Endothelial cell (in vitro differentiated cells): ENCODE measurements around the gene FABP2. TPM values are rescaled to one million over a fixed set of nuclear protein-coding genes. Genes with fewer than 3 reads are reported as not detected.

Experiments used
- DNase-seq: peaks from one replicate; pipeline ENCODE4 v3.0.0; 2021; ENCODE audit warnings: low spot score
- H3K27ac Mint-ChIP-seq: one replicate; pipeline ENCODE4 v1.8.0; 2021; ENCODE audit warnings: mixed read lengths, inconsistent platforms; ENCODE audit not compliant: unreplicated experiment
- H3K27me3 Mint-ChIP-seq: one replicate; pipeline ENCODE4 v1.8.0; 2021; ENCODE audit warnings: mild to moderate bottlenecking, moderate library complexity, mixed read lengths, inconsistent platforms; ENCODE audit not compliant: unreplicated experiment
- H3K36me3 Mint-ChIP-seq: one replicate; pipeline ENCODE4 v1.8.0; 2021; ENCODE audit warnings: mild to moderate bottlenecking, low read depth, mixed read lengths, inconsistent platforms; ENCODE audit not compliant: unreplicated experiment
- H3K4me1 Mint-ChIP-seq: one replicate; pipeline ENCODE4 v1.8.0; 2021; ENCODE audit warnings: mild to moderate bottlenecking, mixed read lengths, inconsistent platforms; ENCODE audit not compliant: unreplicated experiment
- H3K4me3 Mint-ChIP-seq: one replicate; pipeline ENCODE4 v1.8.0; 2021; ENCODE audit warnings: mild to moderate bottlenecking, mixed read lengths, inconsistent platforms; ENCODE audit not compliant: unreplicated experiment
- H3K9me3 Mint-ChIP-seq: one replicate; pipeline ENCODE4 v1.8.0; 2021; ENCODE audit warnings: mixed read lengths, inconsistent platforms; ENCODE audit not compliant: unreplicated experiment
- CTCF ChIP-seq: fragments of 200-600 bp; sonication (generic); IDR thresholded peaks from one replicate; pipeline ENCODE4 v1.5.0; 2021; ENCODE audit warnings: antibody characterized with exemption; ENCODE audit not compliant: unreplicated experiment
- total RNA-seq: library from RNA; stranded (reverse); fragmentation: NEBNext Ultra II Directional; extraction: Animal tissue kit (Norgen Biotek cat#: 25700); gene quantifications from one replicate; pipeline ENCODE4 v1.2.1, GENCODE V29; 2021; ENCODE audit not compliant: unreplicated experiment

FABP2 gene
- total RNA-seq, 1 donor from 2014 or later, result not detected

GRCh38 chr4:119307606-119308005, 14.3 kb downstream of the FABP2 start:
- Mint-ChIP-seq H3K27ac (no peak overlapping the region), H3K36me3 (no peaks in the 10 kb centered on the region), H3K4me3 (no peak overlapping the region), H3K9me3 (no peaks in the 10 kb centered on the region), H3K27me3 (peaks cover 2% of the 10 kb centered on the region), H3K4me1 (no peaks in the 10 kb centered on the region)
- TF ChIP-seq CTCF, result no peak
- DNase-seq, result no peak

- TF ChIP-seq CTCF, result no peak
- H3K36me3 Mint-ChIP-seq, result no peaks in the 10 kb centered on the region
- peaks cover 8% of the 10 kb centered on the region for H3K27me3 Mint-ChIP-seq
- DNase-seq, result no peak
- peaks cover 9% of the 10 kb centered on the region for H3K4me1 Mint-ChIP-seq
- H3K4me3 Mint-ChIP-seq, result no peak overlapping the region
- no peak overlapping the region for H3K27ac Mint-ChIP-seq
- H3K9me3 Mint-ChIP-seq, result no peaks in the 10 kb centered on the region
These were observed 17.5 kb downstream of the FABP2 start for GRCh38 chr4:119304431-119304830.

- Mint-ChIP-seq H3K4me1 (peaks cover 16% of the 10 kb centered on the region), H3K36me3 (no peaks in the 10 kb centered on the region), H3K9me3 (no peaks in the 10 kb centered on the region)
These were observed 18.2 kb downstream of the FABP2 start for GRCh38 chr4:119303587-119304305.

GRCh38 chr4:119302073-119302832, 19.7 kb downstream of the FABP2 start:
- no peak for TF ChIP-seq CTCF
- peaks cover 22% of the 10 kb centered on the region for H3K4me1 Mint-ChIP-seq
- peaks cover 10% of the 10 kb centered on the region for H3K27me3 Mint-ChIP-seq
- H3K27ac Mint-ChIP-seq, result no peak overlapping the region
- no peaks in the 10 kb centered on the region for H3K36me3 Mint-ChIP-seq
- no peak for DNase-seq
- H3K9me3 Mint-ChIP-seq, result no peaks in the 10 kb centered on the region
- no peak overlapping the region for H3K4me3 Mint-ChIP-seq

More at GRCh38 chr4:119303587-119304305, 18.2 kb downstream of the FABP2 start:
- H3K27me3 Mint-ChIP-seq, result peaks cover 8% of the 10 kb centered on the region
- no peak overlapping the region for H3K27ac Mint-ChIP-seq
- no peak for TF ChIP-seq CTCF
- DNase-seq, result no peak
- H3K4me3 Mint-ChIP-seq, result no peak overlapping the region
